SIG-M5 treated with dmso at 0.1 percent for 504 hours (cell line): ENCODE measurements around the gene SLC10A7.

Source experiments
- DNase-seq: peaks from one replicate; lab custom pipeline; 2025; ENCODE audit not compliant: unreplicated experiment; lab: John Stamatoyannopoulos, UW

SLC10A7 gene

GRCh38 chr4:146265950-146266490 lies 255.7 kb downstream of the SLC10A7 start:
- DNase-seq: no peak

DNA sequence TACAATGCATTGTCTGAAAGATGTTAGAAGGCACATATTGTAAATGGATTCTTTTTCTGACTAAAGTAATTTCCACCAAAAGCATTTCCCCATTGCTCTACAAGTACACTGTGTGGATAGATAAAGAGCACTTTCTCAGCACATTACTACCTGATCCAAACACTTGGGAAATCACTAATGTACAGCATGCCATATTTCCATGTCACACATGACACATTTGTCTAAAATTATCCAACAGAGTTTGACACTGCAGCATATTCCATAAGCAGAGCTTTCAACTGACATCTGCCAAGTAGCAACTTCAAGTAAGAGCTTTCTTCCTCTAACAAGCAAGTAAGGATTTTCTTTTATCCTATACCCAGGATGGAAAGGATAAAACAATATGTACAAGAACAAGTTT lies 257.9 kb downstream of the SLC10A7 start:
- no peak for DNase-seq

DNA sequence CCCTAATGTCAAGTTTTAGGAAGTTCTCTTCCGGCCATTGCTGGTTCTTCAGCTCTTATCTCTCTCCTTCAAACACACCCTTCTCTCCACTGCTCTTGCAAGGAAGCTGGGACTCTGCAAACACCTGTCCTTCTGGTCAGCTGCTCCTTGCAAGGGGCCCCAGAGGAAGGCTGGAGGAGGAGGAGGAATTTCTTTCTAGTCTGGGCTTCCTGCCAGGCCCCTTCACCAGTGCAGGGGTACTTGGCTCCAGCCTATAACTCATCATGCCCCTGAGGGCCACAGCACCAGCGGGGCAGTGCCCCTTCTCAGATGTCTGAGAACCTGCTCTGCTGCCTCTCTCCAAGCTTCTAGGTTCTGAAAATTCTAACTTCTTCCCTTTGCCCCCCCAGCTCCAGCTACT lies 260.7 kb downstream of the SLC10A7 start:
- no peak for DNase-seq

DNA sequence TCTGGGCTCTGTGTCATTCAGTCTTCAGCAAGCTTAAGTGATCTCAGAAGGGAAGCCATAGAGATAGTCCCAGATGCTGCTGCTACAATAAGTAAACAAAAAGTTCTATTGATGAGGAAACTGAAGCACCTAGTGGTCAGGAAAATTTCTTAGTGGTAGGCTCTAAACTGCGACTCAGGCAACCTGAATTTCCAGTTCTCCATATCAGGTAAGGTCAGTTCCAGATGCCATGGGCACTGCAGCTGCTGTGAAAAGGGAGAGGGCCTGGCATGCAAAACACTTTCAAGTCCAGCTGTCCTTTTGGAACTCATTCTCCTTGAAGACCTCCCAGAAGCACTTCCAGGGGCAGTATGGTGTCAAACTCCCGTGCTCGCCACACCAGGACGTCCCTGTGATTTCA lies 261.2 kb downstream of the SLC10A7 start:
- DNase-seq: no peak

- DNase-seq: no peak
Observed at GRCh38 chr4:146257511-146257910, 264.2 kb downstream of the SLC10A7 start.

DNA sequence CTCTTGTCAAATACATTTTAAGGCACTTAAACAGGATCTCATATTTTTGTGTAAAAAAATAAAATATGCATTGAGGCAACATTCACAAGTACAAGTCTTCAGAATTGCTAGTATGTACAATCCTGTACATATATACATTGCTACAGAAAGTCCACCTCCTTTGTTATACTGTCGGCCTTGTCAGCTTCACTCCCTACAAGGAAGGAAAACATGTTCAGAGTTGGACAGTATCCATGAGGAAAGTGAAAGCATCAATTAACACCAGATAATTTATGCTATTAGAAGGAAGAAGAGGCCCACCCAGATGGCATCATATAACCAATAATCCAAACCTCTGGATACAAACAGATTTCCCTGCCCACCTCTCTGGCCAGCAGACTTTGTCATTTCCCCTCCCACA lies 265.4 kb downstream of the SLC10A7 start:
- no peak for DNase-seq

DNA sequence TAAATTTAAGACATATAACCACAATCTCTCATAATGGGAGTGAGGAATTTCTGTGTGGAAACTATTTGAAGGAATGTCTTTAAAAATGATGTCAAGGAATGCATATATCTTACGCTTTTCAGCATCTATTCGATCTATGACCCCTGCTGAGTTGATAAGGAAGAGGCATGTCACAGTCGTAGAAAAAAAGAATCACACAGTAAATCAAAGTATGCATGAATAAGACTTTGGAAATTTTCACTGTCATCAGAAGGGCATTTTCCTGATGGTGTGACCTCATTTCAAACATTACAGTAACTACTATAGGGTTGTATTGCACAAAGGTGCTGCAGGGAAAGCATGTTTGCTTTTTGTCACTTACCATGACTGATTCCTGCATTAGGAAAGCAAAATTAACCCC lies 265.9 kb downstream of the SLC10A7 start:
- DNase-seq: no peak

GRCh38 chr4:146255463-146255862 lies 266.3 kb downstream of the SLC10A7 start:
- no peak for DNase-seq

DNA sequence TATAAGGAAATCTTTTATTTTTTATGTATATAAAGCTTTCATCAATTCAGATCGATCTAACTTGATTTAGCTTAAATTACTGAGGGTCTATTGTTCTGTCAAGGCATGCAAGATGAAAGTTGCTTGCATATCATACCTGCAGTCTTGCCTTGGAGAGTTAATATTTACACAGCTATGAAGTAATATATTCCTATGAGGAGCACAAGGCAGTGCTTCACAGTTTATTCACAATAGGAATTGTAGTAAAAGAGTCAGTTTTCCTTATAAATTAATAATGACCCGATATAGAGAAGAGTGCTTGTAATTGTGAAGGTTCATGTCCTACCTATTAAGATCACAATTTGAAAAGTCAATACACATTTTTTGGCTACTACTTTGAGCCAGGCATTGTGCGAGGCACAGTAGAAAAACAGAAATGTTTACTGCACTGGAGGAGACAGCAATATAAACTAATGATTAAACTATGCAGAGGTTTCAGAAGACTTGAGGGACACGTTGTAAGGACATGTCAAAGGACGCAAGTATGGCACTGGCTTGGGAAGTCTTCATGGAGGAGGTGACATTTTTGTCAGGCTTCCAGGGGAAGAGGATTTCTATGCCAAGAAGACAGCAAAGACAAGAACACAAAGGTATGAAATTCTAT lies 268.6 kb downstream of the SLC10A7 start:
- DNase-seq: no peak

- no peak for DNase-seq
Observed at GRCh38 chr4:146247356-146247755, 274.4 kb downstream of the SLC10A7 start.

- DNase-seq: no peak
Observed at GRCh38 chr4:146246381-146246780, 275.4 kb downstream of the SLC10A7 start.

- DNase-seq: no peak
Observed at GRCh38 chr4:146245850-146246249, 275.9 kb downstream of the SLC10A7 start.

DNA sequence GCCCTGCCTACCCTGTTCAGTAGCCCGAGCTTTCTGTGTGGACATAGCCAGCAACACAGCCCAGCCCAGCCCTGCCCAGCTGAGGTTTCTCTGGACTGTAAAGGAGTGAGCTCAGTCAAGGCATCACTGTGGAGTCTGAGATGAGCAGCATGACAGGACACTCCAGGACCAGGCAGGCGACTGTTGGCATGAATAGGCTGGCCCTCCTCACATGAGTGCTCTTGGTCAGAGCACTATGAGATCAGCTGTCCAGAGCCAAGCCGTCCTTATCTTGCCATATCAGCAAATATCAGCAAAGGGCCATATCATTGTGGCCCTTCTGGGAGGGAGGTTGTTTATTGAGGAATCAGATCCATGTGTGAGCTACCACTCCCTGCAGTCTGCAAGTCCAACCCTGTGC lies 276.5 kb downstream of the SLC10A7 start:
- no peak for DNase-seq

DNA sequence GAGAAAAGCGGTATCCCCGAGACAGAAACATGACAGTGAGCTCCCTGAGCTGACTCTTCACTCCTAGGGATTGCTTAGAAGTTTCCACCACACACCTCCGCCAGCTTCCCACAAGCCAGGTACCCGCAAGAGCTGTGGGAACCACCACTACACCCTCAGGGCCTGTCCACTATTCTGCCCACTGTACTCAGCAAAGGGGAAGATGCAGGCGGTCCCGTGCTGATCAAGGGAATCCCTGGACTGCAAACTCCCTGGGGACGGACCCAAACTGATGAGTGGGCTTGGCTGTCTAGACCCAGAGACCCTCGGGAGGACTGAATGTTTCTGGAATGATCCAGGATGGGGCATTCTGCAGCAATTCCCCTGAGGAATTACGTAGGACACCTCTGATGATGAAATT lies 277.2 kb downstream of the SLC10A7 start:
- no peak for DNase-seq

DNA sequence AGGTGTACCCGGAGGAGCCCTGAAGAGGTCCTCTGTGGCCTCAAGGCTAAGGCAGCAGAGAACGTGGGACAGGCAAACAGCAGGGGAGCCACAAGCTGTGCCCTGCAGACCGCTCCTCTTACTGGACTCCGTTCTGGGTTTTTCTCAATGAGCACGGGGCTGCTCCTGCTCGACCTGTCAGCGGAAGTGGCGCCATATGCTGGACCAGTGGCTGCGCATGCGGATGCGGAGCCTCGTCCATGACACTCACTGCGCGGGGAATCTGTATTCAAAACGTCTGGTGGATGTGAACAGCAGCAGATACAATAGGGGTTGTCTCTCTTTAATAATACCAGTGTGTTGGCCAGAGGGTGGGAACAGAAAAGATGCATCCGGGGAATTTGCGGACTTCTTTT lies 277.9 kb downstream of the SLC10A7 start:
- no peak for DNase-seq

DNA sequence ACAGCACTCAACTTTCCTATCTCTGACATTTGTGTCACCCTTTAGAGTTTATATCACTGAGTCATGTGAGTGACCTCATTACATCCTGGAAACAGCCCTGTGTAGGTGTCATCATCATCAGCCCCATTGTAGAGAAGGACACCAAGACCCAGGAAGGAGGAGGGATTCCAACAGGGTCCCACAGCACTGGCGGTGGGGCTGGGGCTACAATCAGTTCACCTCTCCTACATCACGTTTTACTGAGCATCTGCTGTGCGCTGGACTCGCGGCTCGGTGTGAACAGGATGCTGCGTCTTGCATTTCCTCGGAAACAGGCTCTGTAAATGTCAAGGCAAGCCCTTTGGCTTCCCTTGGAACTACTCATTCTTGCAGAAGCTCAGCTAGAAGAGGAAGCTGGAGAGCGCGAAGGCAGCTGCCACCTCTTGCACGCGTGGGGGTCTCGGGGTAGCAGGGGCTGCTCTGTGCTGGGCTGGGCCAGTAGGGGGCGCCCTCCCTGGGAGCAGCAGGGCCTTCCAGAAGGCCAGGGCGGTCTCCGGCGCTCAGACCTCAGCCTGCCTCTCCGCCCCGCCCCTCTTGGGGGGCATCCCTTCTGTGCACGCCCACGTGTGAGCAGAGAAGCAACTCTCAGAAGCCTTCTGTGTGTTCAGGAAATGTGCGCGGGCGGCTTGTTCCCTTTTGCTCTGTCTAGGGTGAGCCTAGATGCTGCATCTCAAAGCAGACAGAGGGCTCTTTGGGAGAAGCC lies 278.4 kb downstream of the SLC10A7 start:
- no peak for DNase-seq

DNA sequence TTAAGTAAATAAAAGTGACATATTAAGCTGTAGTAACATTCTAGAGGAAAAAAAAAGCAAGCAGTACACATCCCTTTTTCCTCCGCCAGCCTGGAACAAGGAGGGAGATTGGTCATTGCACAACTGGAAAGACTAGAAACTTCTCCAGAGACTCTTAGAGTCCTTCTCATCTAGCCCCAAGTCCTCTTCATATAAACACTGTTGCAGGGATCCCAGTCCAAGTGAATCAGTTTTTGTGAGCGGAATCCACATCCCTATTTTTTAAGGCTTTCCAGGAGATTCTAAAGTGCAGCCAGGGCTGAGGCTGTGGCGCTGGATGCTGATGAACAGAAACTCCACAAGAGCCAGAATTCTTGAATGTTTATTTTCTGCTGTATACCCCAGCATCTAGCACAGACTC lies 283.6 kb downstream of the SLC10A7 start:
- DNase-seq: no peak

- DNase-seq: no peak
Observed at GRCh38 chr4:146237092-146237491, 284.6 kb downstream of the SLC10A7 start.

GRCh38 chr4:146236216-146236615 lies 285.5 kb downstream of the SLC10A7 start:
- DNase-seq: no peak

- DNase-seq: peak; percentile 79
Observed at GRCh38 chr4:146235654-146236177, 286.0 kb downstream of the SLC10A7 start.

DNA sequence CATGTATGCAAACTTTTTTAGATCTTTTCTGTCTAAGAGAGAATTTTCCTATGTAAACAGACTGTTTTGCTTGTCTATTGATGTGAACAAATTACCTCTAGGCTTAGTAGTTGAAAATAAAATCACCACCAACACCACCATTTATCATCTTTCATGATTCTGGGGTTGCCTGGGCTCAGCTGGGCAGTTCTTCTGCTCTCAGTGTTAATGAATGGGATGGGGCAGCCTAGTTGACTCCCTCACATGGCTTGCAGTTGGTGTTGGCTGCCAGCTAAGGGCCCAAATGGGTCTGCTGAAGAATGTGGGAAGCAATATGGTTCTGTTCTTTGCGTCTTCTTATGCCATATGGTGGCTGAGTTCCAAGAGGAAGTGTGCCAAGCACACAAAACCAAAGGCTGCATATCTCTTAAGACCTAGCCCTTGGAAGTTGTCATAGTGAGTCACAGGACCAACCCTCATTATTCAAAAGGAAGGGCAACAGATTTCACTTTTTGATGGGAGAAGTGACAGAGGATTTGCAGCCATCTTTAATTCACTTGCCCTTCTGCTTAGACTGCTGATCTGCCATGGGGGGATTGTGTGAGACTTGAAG lies 289.5 kb downstream of the SLC10A7 start:
- DNase-seq: peak; percentile 37

- no peak for DNase-seq
Observed at GRCh38 chr4:146229406-146229805, 292.3 kb downstream of the SLC10A7 start.
